Activated CD4-positive, CD25-positive, alpha-beta regulatory T cell treated with anti-CD3 and anti-CD28 coated beads, Interleukin-2, amount 50 U/mL, for 72 hours (primary cell): Measurements from ENCODE around the gene PXMP2.
A peak's percentile ranks its signal among the peaks of the same experiment; 100 is the strongest.

Source experiments
- DNase-seq: peaks from one replicate; pipeline ENCODE4 v3.0.0; 2021

The PXMP2 gene

GRCh38 chr12:132687211-132688164 lies at the start of gene PXMP2, which contains the start of gene POLE:
TSS of gene PXMP2 (plus strand) at chr12:132687587. CDS start at chr12:132687671, 84 bp downstream.
TSS of gene POLE (minus strand) at chr12:132687342. CDS start at chr12:132687315, 27 bp downstream.
- DNase-seq, result peak; percentile 87

GRCh38 chr12:132637811-132638210 lies 49.6 kb upstream of the PXMP2 start:
- DNase-seq, result no peak

- no peak for DNase-seq
Measured at GRCh38 chr12:132638541-132639408, 48.6 kb upstream of the PXMP2 start.

GRCh38 chr12:132639956-132640520 lies 47.3 kb upstream of the PXMP2 start:
- no peak for DNase-seq

GRCh38 chr12:132640936-132641335 lies 46.5 kb upstream of the PXMP2 start:
- DNase-seq, result no peak

GRCh38 chr12:132641811-132642650 lies 45.4 kb upstream of the PXMP2 start:
- DNase-seq, result no peak

GRCh38 chr12:132642846-132643835 lies 44.2 kb upstream of the PXMP2 start:
- no peak for DNase-seq

- no peak for DNase-seq
Measured at GRCh38 chr12:132646850-132647249, 40.5 kb upstream of the PXMP2 start.

- DNase-seq, result no peak
Measured at GRCh38 chr12:132647858-132648257, 39.5 kb upstream of the PXMP2 start.

GRCh38 chr12:132648616-132649225 lies 38.7 kb upstream of the PXMP2 start:
- no peak for DNase-seq

GRCh38 chr12:132649226-132649945 lies 38.0 kb upstream of the PXMP2 start:
- no peak for DNase-seq

GRCh38 chr12:132651444-132652100 lies 35.8 kb upstream of the PXMP2 start:
- DNase-seq, result no peak

- DNase-seq, result no peak
Measured at GRCh38 chr12:132653567-132654290, 33.7 kb upstream of the PXMP2 start.

- DNase-seq, result no peak
Measured at GRCh38 chr12:132657004-132657727, 30.2 kb upstream of the PXMP2 start.

- DNase-seq, result no peak
Measured at GRCh38 chr12:132658149-132658894, 29.1 kb upstream of the PXMP2 start.

GRCh38 chr12:132659146-132659545 lies 28.2 kb upstream of the PXMP2 start:
- no peak for DNase-seq

- DNase-seq, result no peak
Measured at GRCh38 chr12:132660052-132660451, 27.3 kb upstream of the PXMP2 start.
